ENCODE data around the gene PSMC6.
"Not testable (repeated sequence)": the region's sequence is repeated elsewhere in the genome, so short reads cannot be mapped to it uniquely, and the experiment has no call there.

Gene PSMC6

DNA sequence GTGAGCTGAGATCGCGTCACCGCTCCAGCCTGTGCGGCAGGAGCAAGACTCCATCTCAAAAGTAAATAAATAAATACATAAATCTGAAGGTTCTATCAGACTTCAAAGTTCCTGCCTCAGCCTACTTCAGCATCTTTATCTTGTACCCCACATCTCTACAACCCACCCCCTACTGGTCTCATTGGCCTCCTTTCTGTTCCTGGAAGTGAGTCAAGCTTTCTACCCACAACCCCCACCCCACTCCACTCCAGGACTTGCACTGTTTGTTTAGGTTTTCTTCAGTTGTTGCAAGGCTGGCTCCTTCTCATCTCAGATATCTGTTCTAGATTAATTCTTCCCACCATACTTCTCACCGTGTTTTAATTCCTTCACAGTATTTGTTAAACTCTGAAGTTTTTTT lies 714 bp upstream of the PSMC6 start:
- H3K4me3 ChIP-seq (ENCODE audit: low read depth, low read length): peak overlapping the region; percentile 76
- TF ChIP-seq, protein P1, sequence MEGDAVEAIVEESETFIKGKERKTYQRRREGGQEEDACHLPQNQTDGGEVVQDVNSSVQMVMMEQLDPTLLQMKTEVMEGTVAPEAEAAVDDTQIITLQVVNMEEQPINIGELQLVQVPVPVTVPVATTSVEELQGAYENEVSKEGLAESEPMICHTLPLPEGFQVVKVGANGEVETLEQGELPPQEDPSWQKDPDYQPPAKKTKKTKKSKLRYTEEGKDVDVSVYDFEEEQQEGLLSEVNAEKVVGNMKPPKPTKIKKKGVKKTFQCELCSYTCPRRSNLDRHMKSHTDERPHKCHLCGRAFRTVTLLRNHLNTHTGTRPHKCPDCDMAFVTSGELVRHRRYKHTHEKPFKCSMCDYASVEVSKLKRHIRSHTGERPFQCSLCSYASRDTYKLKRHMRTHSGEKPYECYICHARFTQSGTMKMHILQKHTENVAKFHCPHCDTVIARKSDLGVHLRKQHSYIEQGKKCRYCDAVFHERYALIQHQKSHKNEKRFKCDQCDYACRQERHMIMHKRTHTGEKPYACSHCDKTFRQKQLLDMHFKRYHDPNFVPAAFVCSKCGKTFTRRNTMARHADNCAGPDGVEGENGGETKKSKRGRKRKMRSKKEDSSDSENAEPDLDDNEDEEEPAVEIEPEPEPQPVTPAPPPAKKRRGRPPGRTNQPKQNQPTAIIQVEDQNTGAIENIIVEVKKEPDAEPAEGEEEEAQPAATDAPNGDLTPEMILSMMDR (conservative IDR thresholded peaks at IDR 0.05; ENCODE audit: low read depth, low read length): no peak
- peak; percentile 52 for DNase-seq (ENCODE audit: low read depth)

DNA sequence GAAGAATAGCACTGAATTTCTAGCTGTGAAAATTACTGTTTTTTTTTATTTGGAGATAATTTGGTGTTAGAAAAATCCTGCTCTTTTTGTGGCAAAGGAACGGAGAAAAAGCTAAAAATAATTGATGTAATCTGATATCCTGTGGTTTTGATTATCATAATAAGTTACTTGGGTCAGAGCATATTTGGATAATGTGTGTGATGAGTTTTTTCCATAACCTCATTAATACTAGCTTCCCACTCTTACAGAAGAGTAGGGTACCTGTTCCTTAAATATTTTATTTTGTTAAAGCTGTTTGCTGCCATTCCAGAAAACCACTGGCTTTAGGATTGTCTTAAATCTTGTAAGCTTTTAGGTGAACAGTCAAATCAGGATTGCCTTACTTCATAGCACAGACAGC lies 4.7 kb downstream of the PSMC6 start:
- peak; percentile 35 for DNase-seq (ENCODE audit: low read depth)
- H3K4me3 ChIP-seq (ENCODE audit: low read depth, low read length): no peak overlapping the region
- TF ChIP-seq, protein P1 (conservative IDR thresholded peaks at IDR 0.05; ENCODE audit: low read depth, low read length): no peak

GRCh38 chr14:52716155-52716554 lies 9.2 kb downstream of the PSMC6 start:
- TF ChIP-seq, protein P1 (conservative IDR thresholded peaks at IDR 0.05; ENCODE audit: low read depth, low read length): no peak
- H3K4me3 ChIP-seq (ENCODE audit: low read depth, low read length): no peak overlapping the region
- no peak for DNase-seq (ENCODE audit: low read depth)

DNA sequence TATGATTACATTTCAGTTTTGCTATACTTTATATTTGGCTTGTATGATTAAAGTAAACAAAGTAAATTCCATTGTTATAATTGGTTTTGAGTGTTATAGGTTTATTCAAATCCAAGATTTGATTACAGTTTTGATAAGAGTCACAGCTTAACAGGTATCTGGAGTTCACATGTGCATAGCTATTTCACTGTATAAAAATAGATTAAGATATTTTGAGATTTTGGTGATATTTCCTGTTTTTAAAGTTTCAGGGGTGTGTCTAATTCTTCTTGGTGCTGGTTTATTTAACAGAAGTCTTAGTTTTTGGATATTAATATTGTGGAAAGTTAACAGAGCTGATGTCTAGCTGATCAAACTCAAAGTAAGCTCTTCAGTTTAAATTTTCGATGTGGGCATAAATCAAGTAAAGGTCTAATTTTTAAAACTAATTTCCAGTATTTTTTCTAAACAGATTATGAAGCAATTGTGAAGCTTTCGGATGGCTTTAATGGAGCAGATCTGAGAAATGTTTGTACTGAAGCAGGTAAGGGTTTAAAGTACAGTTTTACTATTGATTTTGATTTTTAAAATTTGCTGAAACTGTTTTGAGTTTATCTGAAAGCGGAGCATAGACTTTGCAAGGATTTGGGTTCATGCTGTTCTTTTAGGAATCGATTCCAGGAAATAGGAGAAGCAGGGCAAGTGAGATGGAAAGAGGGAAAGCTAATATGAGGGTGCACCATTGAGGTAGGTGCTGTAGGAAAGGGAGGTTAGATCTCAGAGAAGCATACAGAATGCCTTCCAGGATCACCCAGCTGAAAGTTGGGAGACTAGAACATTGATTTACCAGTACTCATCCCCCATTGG lies 16.7 kb downstream of the PSMC6 start:
- no peak for DNase-seq (ENCODE audit: low read depth)
- TF ChIP-seq, protein P1 (conservative IDR thresholded peaks at IDR 0.05; ENCODE audit: low read depth, low read length): no peak
- H3K4me3 ChIP-seq (ENCODE audit: low read depth, low read length): no peak overlapping the region

GRCh38 chr14:52724360-52724644 lies 17.3 kb downstream of the PSMC6 start:
- TF ChIP-seq, protein P1 (conservative IDR thresholded peaks at IDR 0.05; ENCODE audit: low read depth, low read length): no peak
- H3K4me3 ChIP-seq (ENCODE audit: low read depth, low read length): no peak overlapping the region

GRCh38 chr14:52727509-52727908 lies 20.5 kb downstream of the PSMC6 start:
- not testable (repeated sequence) for DNase-seq (ENCODE audit: low read depth); H3K4me3 ChIP-seq (ENCODE audit: low read depth, low read length)

More at GRCh38 chr14:52724360-52724644, 17.3 kb downstream of the PSMC6 start:
- no peak for DNase-seq (ENCODE audit: low read depth)

GRCh38 chr14:52729035-52729434 lies 22.0 kb downstream of the PSMC6 start:
- DNase-seq (ENCODE audit: low read depth); H3K4me3 ChIP-seq (ENCODE audit: low read depth, low read length): not testable (repeated sequence)

GRCh38 chr14:52729585-52729924 lies 22.6 kb downstream of the PSMC6 start:
- TF ChIP-seq, protein P1 (conservative IDR thresholded peaks at IDR 0.05; ENCODE audit: low read depth, low read length): no peak
- H3K4me3 ChIP-seq (ENCODE audit: low read depth, low read length): peak overlapping the region; percentile 46
- DNase-seq (ENCODE audit: low read depth): no peak
